Ovary (tissue), 9 donors: ENCODE results near the gene STON1. TPM values are rescaled to one million over a fixed set of nuclear protein-coding genes. Genes with fewer than 3 reads are reported as not detected.

Experiments
- DNase-seq, 5 donors: peaks; one replicate each; pipeline ENCODE4 v3.0.0-alpha.2; 2019 to 2020
- H3K27ac ChIP-seq, 2 donors: fragments of 200-600 bp; one replicate each; pipeline versions ENCODE4 v1.5.1 to v1.8.0; 2019 to 2022
- H3K27me3 ChIP-seq: fragments of 200-600 bp; one replicate; pipeline ENCODE4 v1.8.0; 2022
- H3K36me3 ChIP-seq: fragments of 200-600 bp; sonication (generic); one replicate; pipeline ENCODE4 v1.5.1; 2019
- H3K4me1 ChIP-seq: one replicate; pipeline ENCODE4 v1.8.1; 2013; ENCODE audit warnings: mild to moderate bottlenecking, moderate library complexity; ENCODE audit not compliant: insufficient read depth
- H3K4me3 ChIP-seq: fragments of 200-600 bp; sonication (generic); one replicate; pipeline ENCODE4 v1.5.1; 2017
- H3K9me3 ChIP-seq, 2 donors: fragments of 200-600 bp in 1 of 2; sonication (generic) in 1 of 2; one replicate each; pipeline versions ENCODE4 v1.5.1 to v1.8.1; 2013 to 2019; ENCODE audit warnings: mild to moderate bottlenecking in 1 of 2, moderate library complexity in 1 of 2
- EP300 ChIP-seq: sonication (generic); formaldehyde crosslinking; IDR thresholded peaks from one replicate; pipeline ENCODE4 v1.6.1; 2017; ENCODE audit warnings: antibody characterized with exemption
- POLR2A ChIP-seq: fragments of 450-650 bp; IDR thresholded peaks from one replicate; pipeline ENCODE4 v1.6.1; 2017; ENCODE audit warnings: antibody characterized with exemption, mild to moderate bottlenecking, moderate library complexity
- WGBS, 3 donors: extraction: QIAGEN DNeasy Blood & Tissue Kit in 1 of 3; methylation state at CpG; one replicate each; pipeline versions ENCODE4 v1.1.5 to v1.1.7; 2013 to 2017; 5-methylcytosine and 5-hydroxymethylcytosine counted together
- intact Hi-C, 4 donors: fragments of 100-400 bp; cut with DNase I; formaldehyde crosslinking; loops; one replicate each; pipeline versions ENCODE4 v1.11.0 to v1.15.1; 2022 to 2023
- polyA plus RNA-seq, 2 donors: library from polyadenylated mRNA; stranded (reverse); fragments of 200-250 nt in 1 of 2; fragments of 350-450 nt in 1 of 2; fragmentation: Illumina TruSeq in 1 of 2; extraction: RNeasy Lipid Tissue Mini Kit (QIAGEN cat#74804) in 1 of 2; gene quantifications; one replicate each; pipeline ENCODE4 v1.2.3, GENCODE V29; 2013 to 2014
- total RNA-seq, 7 donors: library from RNA; depleted of rRNA in 2 of 7; stranded (reverse); fragments of >200 nt in 2 of 7; fragmentation: NEBNext Ultra II Directional in 3 of 7; extraction: Animal tissue kit (Norgen Biotek cat#: 25700) in 3 of 7; gene quantifications; one replicate each; pipeline versions ENCODE4 v1.1.0 to v1.2.4, GENCODE V29; 2016 to 2023
- TF ChIP-seq, protein P1 (sequence below), 3 donors: fragments of 450-650 bp in 2 of 3; fragments of 200-600 bp in 1 of 3; IDR thresholded peaks; one replicate each; pipeline versions ENCODE4 v1.5.1 to v1.8.0; 2016 to 2022; ENCODE audit warnings: antibody characterized with exemption in 3 of 3, mild to moderate bottlenecking in 1 of 3
- donor health status: DM: no; HTN: no; CAD: no; lungs with moderate emphysema.
- donor health status: DM: no; HTN: no; CAD: no.
- donor health status: Bipolar disorder and iron deficiency.
- donor health status: DM: yes; HTN: yes; CAD: no.
- donor health status: DM: no; HTN: no; CAD: no.
- donor health status: DM: yes; HTN: yes; CAD: no.

Gene STON1
- total and polyA plus RNA-seq, 9 donors, result 17.7 to 52.5 (median 38.0) TPM

DNA sequence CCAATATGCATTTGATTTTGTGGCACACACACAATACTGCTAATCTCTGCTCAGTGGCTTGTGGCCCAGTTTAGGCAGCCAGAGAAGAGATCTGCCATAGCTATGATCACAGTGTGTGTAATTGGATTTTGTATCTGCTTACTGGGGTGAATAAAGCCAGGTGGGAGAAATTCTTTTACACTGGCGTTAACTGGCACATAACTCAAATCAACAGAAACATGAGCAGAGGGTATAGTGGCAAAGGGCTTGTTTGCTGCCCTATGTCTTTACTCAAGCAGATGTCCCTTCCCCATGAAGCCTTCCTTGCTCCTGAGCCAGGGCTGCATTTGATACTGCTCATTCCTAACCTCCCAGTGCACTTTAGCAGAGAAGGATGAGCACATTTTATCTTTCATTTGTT, 28.5 kb downstream of the STON1 start:
- Histone ChIP-seq H3K36me3 (no peaks in the 10 kb centered on the region), H3K4me3 (no peak overlapping the region), H3K9me3 (no peaks in the 10 kb centered on the region), H3K4me1 (peaks cover 4% of the 10 kb centered on the region), H3K27me3 (no peaks in the 10 kb centered on the region), H3K27ac (no peak overlapping the region)
- DNase-seq, result no peak
- whole genome bisulfite sequencing, 3 donors, result 91 to 100% (median 92%) methylated on average over 1 of the region's 1 CpG
- intact Hi-C loops, result no loop called here
- TF ChIP-seq POLR2A, result no peak
- TF ChIP-seq EP300, result no peak
- TF ChIP-seq, protein P1, sequence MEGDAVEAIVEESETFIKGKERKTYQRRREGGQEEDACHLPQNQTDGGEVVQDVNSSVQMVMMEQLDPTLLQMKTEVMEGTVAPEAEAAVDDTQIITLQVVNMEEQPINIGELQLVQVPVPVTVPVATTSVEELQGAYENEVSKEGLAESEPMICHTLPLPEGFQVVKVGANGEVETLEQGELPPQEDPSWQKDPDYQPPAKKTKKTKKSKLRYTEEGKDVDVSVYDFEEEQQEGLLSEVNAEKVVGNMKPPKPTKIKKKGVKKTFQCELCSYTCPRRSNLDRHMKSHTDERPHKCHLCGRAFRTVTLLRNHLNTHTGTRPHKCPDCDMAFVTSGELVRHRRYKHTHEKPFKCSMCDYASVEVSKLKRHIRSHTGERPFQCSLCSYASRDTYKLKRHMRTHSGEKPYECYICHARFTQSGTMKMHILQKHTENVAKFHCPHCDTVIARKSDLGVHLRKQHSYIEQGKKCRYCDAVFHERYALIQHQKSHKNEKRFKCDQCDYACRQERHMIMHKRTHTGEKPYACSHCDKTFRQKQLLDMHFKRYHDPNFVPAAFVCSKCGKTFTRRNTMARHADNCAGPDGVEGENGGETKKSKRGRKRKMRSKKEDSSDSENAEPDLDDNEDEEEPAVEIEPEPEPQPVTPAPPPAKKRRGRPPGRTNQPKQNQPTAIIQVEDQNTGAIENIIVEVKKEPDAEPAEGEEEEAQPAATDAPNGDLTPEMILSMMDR (IDR thresholded peaks at IDR 0.05), result no peak

DNA sequence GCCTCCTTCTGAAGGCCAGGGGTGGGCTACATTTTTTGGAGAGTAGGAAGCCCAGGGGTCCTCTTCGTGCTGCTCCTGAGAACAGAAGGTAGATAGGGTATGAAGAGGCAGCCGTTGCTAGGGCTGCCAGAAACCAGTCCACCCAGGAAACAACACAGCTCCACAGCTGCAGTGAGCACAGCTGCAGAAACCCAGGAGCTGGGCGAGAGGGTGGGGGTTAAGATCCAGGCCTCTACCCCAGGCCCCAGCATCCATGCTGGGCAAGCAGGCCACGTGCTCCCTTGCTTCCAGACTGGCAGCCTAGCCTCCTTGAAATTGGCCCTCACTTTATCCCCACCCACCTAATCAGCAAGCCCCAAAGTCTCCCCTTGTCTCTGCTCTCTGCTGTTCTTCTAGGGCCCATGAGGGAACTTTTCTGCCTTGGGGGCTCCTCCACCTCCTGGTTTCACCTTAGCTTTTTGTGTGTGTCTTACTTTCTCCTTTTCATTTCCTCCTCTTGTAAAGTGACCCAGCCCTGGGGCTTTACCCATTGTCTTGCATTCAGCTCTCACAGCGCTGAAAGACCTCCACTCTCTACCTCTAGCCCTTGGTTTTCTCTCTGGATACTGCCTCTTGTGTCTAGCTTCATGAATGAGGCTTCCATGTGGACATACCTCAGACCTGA, 30.7 kb downstream of the STON1 start:
- intact Hi-C loops, result no loop called here
- no peak overlapping the region for H3K27ac ChIP-seq
- peaks cover 4% of the 10 kb centered on the region for H3K4me1 ChIP-seq
- TF ChIP-seq, protein P1 (IDR thresholded peaks at IDR 0.05), result no peak
- TF ChIP-seq POLR2A (no peak), EP300 (no peak)
- DNase-seq, result no peak
- H3K36me3 ChIP-seq, result no peaks in the 10 kb centered on the region
- no peaks in the 10 kb centered on the region for H3K27me3 ChIP-seq
- no peak overlapping the region for H3K4me3 ChIP-seq
- H3K9me3 ChIP-seq, result no peaks in the 10 kb centered on the region
- WGBS, 3 donors, result 66 to 77% (median 72%) methylated on average over 5 of the region's 5 CpGs

DNA sequence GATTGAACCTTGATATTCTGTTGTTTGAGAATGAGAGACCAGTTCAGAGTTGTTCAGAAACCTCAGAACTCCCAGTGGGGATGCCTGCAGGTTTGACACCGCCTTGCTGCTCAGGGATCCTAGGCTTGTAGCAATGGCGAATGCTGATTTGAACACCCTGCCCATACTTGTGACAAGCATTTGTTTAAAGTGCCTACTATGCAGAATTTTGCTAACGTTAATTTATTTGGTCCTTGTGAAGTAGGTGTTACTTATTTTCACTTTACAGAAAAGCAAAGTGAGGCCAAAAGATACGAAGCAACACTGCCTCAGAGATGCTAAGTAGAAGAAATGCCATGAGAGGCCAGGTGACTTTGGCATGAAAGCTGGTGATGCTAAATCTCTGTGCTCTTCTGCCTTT, 32.3 kb downstream of the STON1 start:
- intact Hi-C loops, result no loop called here
- H3K27me3 ChIP-seq, result no peaks in the 10 kb centered on the region
- TF ChIP-seq POLR2A (no peak), EP300 (no peak)
- TF ChIP-seq, protein P1 (IDR thresholded peaks at IDR 0.05), result no peak
- H3K4me1 ChIP-seq, result peaks cover 5% of the 10 kb centered on the region
- H3K27ac ChIP-seq, result no peak overlapping the region
- no peaks in the 10 kb centered on the region for H3K36me3 ChIP-seq
- WGBS, 3 donors, result 95 to 97% (median 95%) methylated on average over 4 of the region's 4 CpGs
- H3K4me3 ChIP-seq, result no peak overlapping the region
- H3K9me3 ChIP-seq, result no peaks in the 10 kb centered on the region
- DNase-seq, result no peak

DNA sequence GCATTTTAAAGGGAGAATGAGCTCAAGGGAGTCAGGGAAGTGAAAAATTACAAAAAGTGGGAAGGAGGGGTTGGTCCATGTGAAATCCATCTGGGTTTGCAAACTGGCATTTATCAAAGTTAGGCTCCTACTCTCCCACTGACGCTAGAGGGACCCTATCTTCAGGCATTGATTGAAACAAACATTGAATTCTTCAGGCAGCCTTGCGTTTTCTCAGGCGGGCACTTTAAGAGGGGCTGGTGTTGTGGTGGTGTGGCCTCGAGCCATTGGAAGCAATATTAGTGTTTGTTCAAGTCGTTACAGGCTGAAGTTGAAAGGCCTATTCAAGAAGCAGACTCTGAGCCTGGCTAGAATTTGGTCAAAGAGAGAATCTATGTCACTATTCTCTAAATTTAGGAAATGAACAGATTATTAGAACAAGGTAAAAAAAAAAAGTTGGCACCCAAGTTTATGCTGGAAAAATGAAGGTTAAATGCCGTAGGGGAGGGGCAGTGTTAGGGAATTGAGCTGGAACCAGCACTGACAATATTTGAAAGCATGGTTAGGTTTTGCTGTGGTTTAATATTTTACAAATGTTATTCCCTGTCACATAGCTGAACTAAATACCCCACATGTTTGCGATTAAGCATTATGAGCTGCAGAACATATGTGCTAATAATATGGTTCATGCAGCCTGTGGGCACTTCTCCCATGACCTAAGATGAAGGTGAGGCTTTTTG, 36.8 kb downstream of the STON1 start:
- Histone ChIP-seq H3K4me3 (no peak overlapping the region), H3K9me3 (no peaks in the 10 kb centered on the region), H3K4me1 (peaks cover 9% of the 10 kb centered on the region), H3K27me3 (no peaks in the 10 kb centered on the region), H3K36me3 (no peaks in the 10 kb centered on the region), H3K27ac (peak overlapping the region in 1 of 2 donors; percentile 32)
- TF ChIP-seq, protein P1 (IDR thresholded peaks at IDR 0.05), result peak in 1 of 3 donors; percentile 24
- no peak for TF ChIP-seq POLR2A
- TF ChIP-seq EP300, result no peak
- 13 to 19% (median 15%) methylated on average over 7 of the region's 7 CpGs for WGBS, 3 donors
- intact Hi-C loops, result no loop called here
- peak in 2 of 5 donors; percentile 33 to 36 for DNase-seq
